HepG2 (cell line): Measurements from ENCODE around the gene PTMA. TPM values are rescaled to one million over a fixed set of nuclear protein-coding genes. Genes with fewer than 3 reads are reported as not detected.

Experiments used
- CEBPB ChIP-seq: IDR thresholded peaks from 2 replicates; pipeline ENCODE4 v1.6.1; 2011; ENCODE audit warnings: low read depth, low read length, improper control_type of control experiment, borderline replicate concordance
- DR1 ChIP-seq: sonication (generic); formaldehyde crosslinking; IDR thresholded peaks from 2 replicates; pipeline ENCODE4 v1.8.0; 2021; ENCODE audit warnings: mild to moderate bottlenecking, missing genetic modification reagents, inconsistent platforms
- KLF13 ChIP-seq: sonication (generic); formaldehyde crosslinking; IDR thresholded peaks from 2 replicates; pipeline ENCODE4 v1.4.0; 2020; ENCODE audit warnings: mild to moderate bottlenecking, missing genetic modification reagents
- MTA3 ChIP-seq: sonication (generic); formaldehyde crosslinking; IDR thresholded peaks from 2 replicates; pipeline ENCODE4 v1.4.0; 2020; ENCODE audit warnings: missing genetic modification reagents
- MXD3 ChIP-seq: IDR thresholded peaks from 2 replicates; pipeline ENCODE4 v1.6.1; 2016; ENCODE audit warnings: mild to moderate bottlenecking, missing biosample characterization, missing genetic modification reagents
- POLR2AphosphoS5 ChIP-seq: IDR thresholded peaks from 2 replicates; pipeline ENCODE4 v1.6.1; 2012; ENCODE audit warnings: low read depth, low read length
- PRDM10 ChIP-seq: sonication (generic); formaldehyde crosslinking; IDR thresholded peaks from 2 replicates; pipeline ENCODE4 v1.4.0; 2020; ENCODE audit warnings: low read depth, missing genetic modification reagents
- SMARCC2 ChIP-seq: fragments of 450-650 bp; IDR thresholded peaks from 2 replicates; pipeline ENCODE4 v1.6.1; 2017; ENCODE audit warnings: antibody characterized with exemption, mild to moderate bottlenecking
- TCF7 ChIP-seq: sonication (generic); IDR thresholded peaks from 2 replicates; pipeline ENCODE4 v1.6.1; 2016; ENCODE audit warnings: antibody characterized with exemption, low read depth
- THAP11 ChIP-seq: IDR thresholded peaks from 2 replicates; pipeline ENCODE4 v1.6.1; 2016; ENCODE audit warnings: missing biosample characterization, missing genetic modification reagents
- ZMAT3 ChIP-seq: sonication (generic); formaldehyde crosslinking; conservative IDR thresholded peaks from 2 replicates; pipeline ENCODE4 v1.7.0; 2021; ENCODE audit warnings: missing genetic modification reagents
- ZNF101 ChIP-seq: sonication (generic); formaldehyde crosslinking; IDR thresholded peaks from 2 replicates; pipeline ENCODE4 v1.4.0; 2020; ENCODE audit warnings: mild to moderate bottlenecking, low read depth, missing genetic modification reagents, borderline replicate concordance
- ZNF142 ChIP-seq: sonication (generic); formaldehyde crosslinking; IDR thresholded peaks from 2 replicates; pipeline ENCODE4 v1.4.0; 2020; ENCODE audit warnings: missing genetic modification reagents
- ZNF44 ChIP-seq: sonication (generic); formaldehyde crosslinking; IDR thresholded peaks from 2 replicates; pipeline ENCODE4 v1.5.1; 2020; ENCODE audit warnings: mild to moderate bottlenecking, missing genetic modification reagents
- ZNF691 ChIP-seq: sonication (generic); formaldehyde crosslinking; IDR thresholded peaks from 2 replicates; pipeline ENCODE4 v1.4.0; 2020; ENCODE audit warnings: missing genetic modification reagents, low read depth, mild to moderate bottlenecking, borderline replicate concordance
- ZNF839 ChIP-seq: sonication (generic); formaldehyde crosslinking; IDR thresholded peaks from 2 replicates; pipeline ENCODE4 v1.4.0; 2020; ENCODE audit warnings: missing genetic modification reagents, mild to moderate bottlenecking, borderline replicate concordance
- polyA plus RNA-seq, 8 experiments: library from polyadenylated mRNA; depleted of rRNA in 3 of 8; stranded (reverse) in 7 of 8; unstranded in 1 of 8; fragments of >200 nt; fragmentation: Illumina TruSeq in 4 of 8; extraction: Trizol in 4 of 8; gene quantifications; 2 replicates each; pipeline versions ENCODE4 v1.2.1 to v1.2.3, GENCODE V29; 2011 to 2016; ENCODE audit warnings: low read depth in 4 of 8, missing spikeins in 1 of 8, mixed read lengths in 1 of 8; ENCODE audit not compliant: insufficient read depth in 1 of 8
- total RNA-seq, 5 experiments: library from RNA; depleted of rRNA; stranded (reverse); fragments of >200 nt; fragmentation: Illumina TruSeq; extraction: Trizol; gene quantifications; 2 replicates each; pipeline ENCODE4 v1.2.3, GENCODE V29; 2016; ENCODE audit warnings: low read depth in 1 of 5
- TF ChIP-seq, protein P1 (sequence below): sonication (generic); formaldehyde crosslinking; IDR thresholded peaks from 2 replicates; pipeline ENCODE4 v1.4.0; 2020; ENCODE audit warnings: missing genetic modification reagents

PTMA gene
- total and polyA plus RNA-seq, 2 of the 13 experiments (the other 11 are each of a cell fraction or from before 2014, with no cell fraction given) = 190 to 1,086 TPM

DNA sequence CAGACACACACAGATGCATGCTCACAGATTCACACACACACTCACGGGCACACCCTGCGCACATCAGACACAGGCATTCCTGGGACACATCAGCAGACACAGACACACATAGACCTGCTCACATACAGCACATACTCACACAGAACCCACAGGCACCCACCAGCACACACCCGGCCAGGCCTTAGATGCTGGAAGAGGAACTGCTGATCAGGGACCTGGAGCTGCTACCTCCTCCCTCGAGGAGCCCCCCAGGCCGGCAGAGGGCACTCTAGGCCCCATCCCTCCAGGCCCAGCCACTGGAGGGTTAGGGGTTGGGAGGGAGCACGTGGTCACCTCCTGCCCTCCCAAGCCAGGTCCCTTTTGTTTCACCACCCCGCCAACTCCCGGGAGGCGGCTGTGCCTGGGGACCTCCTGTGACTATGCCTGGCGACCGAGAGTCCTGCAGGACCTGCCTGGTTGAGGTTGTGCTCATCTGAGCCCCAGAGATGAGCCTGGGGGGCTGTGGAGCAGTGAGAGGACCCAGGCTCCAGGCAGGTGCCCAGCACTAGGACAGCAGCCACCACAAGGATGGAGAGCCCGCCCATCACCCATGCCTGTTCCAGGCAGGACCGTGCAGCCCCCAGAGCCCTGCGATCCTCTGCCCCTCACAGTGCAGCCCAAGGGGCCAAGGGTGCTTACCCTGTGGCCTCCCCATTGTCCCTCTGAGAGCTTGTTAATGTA, 21.0 kb upstream of the PTMA start (continued):
- TF ChIP-seq THAP11 = peak; percentile 85
- peak; percentile 50; the same call in 1 of the 2 replicates for TF ChIP-seq ZNF839 (CRISPR knock-in tag)
- no peak for TF ChIP-seq SMARCC2
- peak; percentile 43; the same call in 1 of the 2 replicates for TF ChIP-seq KLF13 (CRISPR knock-in tag)
- TF ChIP-seq TCF7 = no peak
- peak; percentile 31; the same call in 1 of the 2 replicates for TF ChIP-seq DR1 (CRISPR knock-in tag)
- TF ChIP-seq ZNF691 (CRISPR knock-in tag) = peak; percentile 86; the same call in 1 of the 2 replicates
- TF ChIP-seq PRDM10 (CRISPR knock-in tag) = peak; percentile 55; the same call in 1 of the 2 replicates
- peak; percentile 76; the same call in 1 of the 2 replicates for TF ChIP-seq ZNF101 (CRISPR knock-in tag)
- TF ChIP-seq CEBPB = no peak
- TF ChIP-seq POLR2AphosphoS5 = peak; percentile 72
- TF ChIP-seq MTA3 = no peak
- TF ChIP-seq, protein P1, sequence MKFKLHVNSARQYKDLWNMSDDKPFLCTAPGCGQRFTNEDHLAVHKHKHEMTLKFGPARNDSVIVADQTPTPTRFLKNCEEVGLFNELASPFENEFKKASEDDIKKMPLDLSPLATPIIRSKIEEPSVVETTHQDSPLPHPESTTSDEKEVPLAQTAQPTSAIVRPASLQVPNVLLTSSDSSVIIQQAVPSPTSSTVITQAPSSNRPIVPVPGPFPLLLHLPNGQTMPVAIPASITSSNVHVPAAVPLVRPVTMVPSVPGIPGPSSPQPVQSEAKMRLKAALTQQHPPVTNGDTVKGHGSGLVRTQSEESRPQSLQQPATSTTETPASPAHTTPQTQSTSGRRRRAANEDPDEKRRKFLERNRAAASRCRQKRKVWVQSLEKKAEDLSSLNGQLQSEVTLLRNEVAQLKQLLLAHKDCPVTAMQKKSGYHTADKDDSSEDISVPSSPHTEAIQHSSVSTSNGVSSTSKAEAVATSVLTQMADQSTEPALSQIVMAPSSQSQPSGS (CRISPR knock-in tag) = peak; percentile 78; the same call in 1 of the 2 replicates
- no peak for TF ChIP-seq ZMAT3 (CRISPR knock-in tag)
- TF ChIP-seq ZNF44 = 0 out of 2 replicates have a peak, but pooled peaks have one; percentile 49
- peak; percentile 43; the same call in 1 of the 2 replicates for TF ChIP-seq ZNF142 (CRISPR knock-in tag)
- TF ChIP-seq MXD3 = peak; percentile 71
